Tibial nerve (tissue), 4 donors: ENCODE data around the gene ARFGEF3.

Experiments used
- CTCF ChIP-seq, 5 experiments: fragments of 200-600 bp in 3 of 5; fragments of 450-650 bp in 2 of 5; sonication (generic) in 3 of 5; IDR thresholded peaks; one replicate each; pipeline ENCODE4 v1.5.1; 2016 to 2019; ENCODE audit warnings: antibody characterized with exemption in 5 of 5, mild to moderate bottlenecking in 3 of 5, moderate library complexity in 2 of 5
- EP300 ChIP-seq, 2 donors: sonication (generic); formaldehyde crosslinking; IDR thresholded peaks; one replicate each; pipeline ENCODE4 v1.6.1; 2017; ENCODE audit warnings: antibody characterized with exemption in 2 of 2, mild to moderate bottlenecking in 1 of 2

- TF ChIP-seq EP300 (IDR thresholded peaks at IDR 0.05) (no peak), CTCF (IDR thresholded peaks at IDR 0.05) (no peak)
Observed at GRCh38 chr6:138336221-138336620, 174.5 kb downstream of the ARFGEF3 start.
